Transverse colon (tissue), 3 donors: ENCODE results near the gene SLC17A3.

ENCODE experiments used
- CTCF ChIP-seq, 5 experiments: fragments of 200-600 bp in 3 of 5; fragments of 450-650 bp in 2 of 5; sonication (generic) in 3 of 5; IDR thresholded peaks; 1 replicate in 2 of 5; 2 replicates in 3 of 5; pipeline ENCODE4 v1.5.1; 2016 to 2017; ENCODE audit warnings: antibody characterized with exemption in 5 of 5, inconsistent platforms in 3 of 5, mild to moderate bottlenecking in 2 of 5, moderate library complexity in 1 of 5
- POLR2A ChIP-seq: fragments of 450-650 bp; IDR thresholded peaks from one replicate; pipeline ENCODE4 v1.6.1; 2016; ENCODE audit warnings: antibody characterized with exemption, mild to moderate bottlenecking, moderate library complexity

- no peak for TF ChIP-seq CTCF (IDR thresholded peaks at IDR 0.05)
- no peak for TF ChIP-seq POLR2A
These were observed 10.7 kb downstream of the SLC17A3 start for GRCh38 chr6:25863360-25863759.
